Uterus (tissue), 4 donors: ENCODE data around the gene PPFIBP1. TPM values are rescaled to one million over a fixed set of nuclear protein-coding genes. Genes with fewer than 3 reads are reported as not detected.
"Not testable (repeated sequence)": the region's sequence is repeated elsewhere in the genome, so short reads cannot be mapped to it uniquely, and the experiment has no call there.

Experiments
- DNase-seq, 2 donors: peaks; one replicate each; pipeline ENCODE4 v3.0.0-alpha.2; 2019 to 2020
- H3K27ac ChIP-seq, 2 donors: fragments of 200-600 bp; sonication (generic); 1 replicate in 1 of 2; 2 replicates in 1 of 2; pipeline ENCODE4 v1.5.1; 2016 to 2018
- H3K27me3 ChIP-seq, 2 donors: fragments of 200-600 bp; sonication (generic); one replicate each; pipeline ENCODE4 v1.5.1; 2018 to 2019; ENCODE audit warnings: control low read depth in 1 of 2
- H3K36me3 ChIP-seq, 2 donors: fragments of 200-600 bp; sonication (generic); one replicate each; pipeline ENCODE4 v1.5.1; 2019; ENCODE audit warnings: control low read depth in 1 of 2
- H3K4me1 ChIP-seq, 2 donors: fragments of 200-600 bp; sonication (generic); one replicate each; pipeline ENCODE4 v1.5.1; 2018 to 2019; ENCODE audit warnings: control low read depth in 1 of 2
- H3K4me3 ChIP-seq, 2 donors: fragments of 200-600 bp; sonication (generic); 1 replicate in 1 of 2; 2 replicates in 1 of 2; pipeline ENCODE4 v1.5.1; 2018 to 2019; ENCODE audit warnings: mild to moderate bottlenecking in 1 of 2
- H3K9me3 ChIP-seq, 2 donors: fragments of 200-600 bp; sonication (generic); one replicate each; pipeline ENCODE4 v1.5.1; 2019; ENCODE audit warnings: control low read depth in 1 of 2
- CTCF ChIP-seq, 4 experiments: fragments of 200-600 bp in 2 of 4; fragments of 450-650 bp in 2 of 4; sonication (generic) in 2 of 4; IDR thresholded peaks; one replicate each; pipeline ENCODE4 v1.5.1; 2016 to 2019; ENCODE audit warnings: antibody characterized with exemption in 4 of 4, mild to moderate bottlenecking in 2 of 4, moderate library complexity in 1 of 4
- POLR2A ChIP-seq, 2 donors: fragments of 450-650 bp; IDR thresholded peaks; one replicate each; pipeline ENCODE4 v1.6.1; 2016; ENCODE audit warnings: antibody characterized with exemption in 2 of 2, mild to moderate bottlenecking in 1 of 2, moderate library complexity in 1 of 2
- intact Hi-C: fragments of 100-400 bp; cut with DNase I; formaldehyde crosslinking; loops from one replicate; pipeline ENCODE4 v1.15.1; 2023; ENCODE audit warnings: low total_unique reads
- total RNA-seq, 4 donors: library from RNA; depleted of rRNA in 3 of 4; stranded (reverse); fragments of >200 nt in 3 of 4; gene quantifications; one replicate each; pipeline versions ENCODE4 v1.1.0 to v1.2.4, GENCODE V29; 2014 to 2023
- donor health status: DM: yes; HTN: yes; CAD: no.

Gene PPFIBP1
- total RNA-seq, 4 donors from 2014 or later = 43.8 to 139 (median 82.7) TPM

- Histone ChIP-seq H3K27ac (no peak overlapping the region), H3K27me3 (no peaks in the 10 kb centered on the region), H3K4me1 (no peaks in the 10 kb centered on the region), H3K9me3 (no peaks in the 10 kb centered on the region), H3K4me3 (no peak overlapping the region), H3K36me3 (no peaks in the 10 kb centered on the region)
- no peak for TF ChIP-seq POLR2A (IDR thresholded peaks at IDR 0.05)
- TF ChIP-seq CTCF (IDR thresholded peaks at IDR 0.05) = no peak
- intact Hi-C loops = no loop called here
- no peak for DNase-seq
These were observed 113.5 kb downstream of the PPFIBP1 start for GRCh38 chr12:27637524-27637923.

GRCh38 chr12:27639265-27639664, 115.3 kb downstream of the PPFIBP1 start:
- TF ChIP-seq POLR2A (IDR thresholded peaks at IDR 0.05) (no peak), CTCF (IDR thresholded peaks at IDR 0.05) (no peak)
- no peaks in the 10 kb centered on the region for H3K27me3 ChIP-seq
- no peaks in the 10 kb centered on the region for H3K4me1 ChIP-seq
- no peaks in the 10 kb centered on the region for H3K36me3 ChIP-seq
- no peak overlapping the region for H3K27ac ChIP-seq
- H3K9me3 ChIP-seq = no peaks in the 10 kb centered on the region
- no peak overlapping the region for H3K4me3 ChIP-seq
- DNase-seq = no peak
- intact Hi-C loops = no loop called here

- H3K4me1 ChIP-seq, H3K36me3 ChIP-seq, DNase-seq, H3K27ac ChIP-seq, H3K4me3 ChIP-seq, H3K9me3 ChIP-seq, H3K27me3 ChIP-seq, intact Hi-C loops: not testable (repeated sequence)
These were observed 116.7 kb downstream of the PPFIBP1 start for GRCh38 chr12:27640566-27641200.

- H3K4me3 ChIP-seq, H3K27ac ChIP-seq, DNase-seq, H3K4me1 ChIP-seq, H3K27me3 ChIP-seq, H3K9me3 ChIP-seq, intact Hi-C loops, H3K36me3 ChIP-seq: not testable (repeated sequence)
These were observed 118.4 kb downstream of the PPFIBP1 start for GRCh38 chr12:27642361-27642760.

- H3K27me3 ChIP-seq, H3K9me3 ChIP-seq, H3K36me3 ChIP-seq, H3K27ac ChIP-seq, H3K4me1 ChIP-seq, H3K4me3 ChIP-seq, DNase-seq, intact Hi-C loops: not testable (repeated sequence)
These were observed 118.9 kb downstream of the PPFIBP1 start for GRCh38 chr12:27642892-27643291.

- Histone ChIP-seq H3K4me1 (no peaks in the 10 kb centered on the region), H3K9me3 (no peaks in the 10 kb centered on the region), H3K36me3 (no peaks in the 10 kb centered on the region), H3K27me3 (no peaks in the 10 kb centered on the region), H3K4me3 (no peak overlapping the region), H3K27ac (no peak overlapping the region)
- intact Hi-C loops = no loop called here
- DNase-seq = no peak
- TF ChIP-seq CTCF (IDR thresholded peaks at IDR 0.05) (no peak), POLR2A (IDR thresholded peaks at IDR 0.05) (no peak)
These were observed 120.3 kb downstream of the PPFIBP1 start for GRCh38 chr12:27644158-27644845.
